ENCODE results near the gene NDUFS4.

NDUFS4 gene

GRCh38 chr5:53571403-53571802 lies 11.0 kb downstream of the NDUFS4 start:
- TF ChIP-seq, protein P1, sequence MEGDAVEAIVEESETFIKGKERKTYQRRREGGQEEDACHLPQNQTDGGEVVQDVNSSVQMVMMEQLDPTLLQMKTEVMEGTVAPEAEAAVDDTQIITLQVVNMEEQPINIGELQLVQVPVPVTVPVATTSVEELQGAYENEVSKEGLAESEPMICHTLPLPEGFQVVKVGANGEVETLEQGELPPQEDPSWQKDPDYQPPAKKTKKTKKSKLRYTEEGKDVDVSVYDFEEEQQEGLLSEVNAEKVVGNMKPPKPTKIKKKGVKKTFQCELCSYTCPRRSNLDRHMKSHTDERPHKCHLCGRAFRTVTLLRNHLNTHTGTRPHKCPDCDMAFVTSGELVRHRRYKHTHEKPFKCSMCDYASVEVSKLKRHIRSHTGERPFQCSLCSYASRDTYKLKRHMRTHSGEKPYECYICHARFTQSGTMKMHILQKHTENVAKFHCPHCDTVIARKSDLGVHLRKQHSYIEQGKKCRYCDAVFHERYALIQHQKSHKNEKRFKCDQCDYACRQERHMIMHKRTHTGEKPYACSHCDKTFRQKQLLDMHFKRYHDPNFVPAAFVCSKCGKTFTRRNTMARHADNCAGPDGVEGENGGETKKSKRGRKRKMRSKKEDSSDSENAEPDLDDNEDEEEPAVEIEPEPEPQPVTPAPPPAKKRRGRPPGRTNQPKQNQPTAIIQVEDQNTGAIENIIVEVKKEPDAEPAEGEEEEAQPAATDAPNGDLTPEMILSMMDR (IDR thresholded peaks at IDR 0.05; ENCODE audit: low read depth, low read length): no peak

DNA sequence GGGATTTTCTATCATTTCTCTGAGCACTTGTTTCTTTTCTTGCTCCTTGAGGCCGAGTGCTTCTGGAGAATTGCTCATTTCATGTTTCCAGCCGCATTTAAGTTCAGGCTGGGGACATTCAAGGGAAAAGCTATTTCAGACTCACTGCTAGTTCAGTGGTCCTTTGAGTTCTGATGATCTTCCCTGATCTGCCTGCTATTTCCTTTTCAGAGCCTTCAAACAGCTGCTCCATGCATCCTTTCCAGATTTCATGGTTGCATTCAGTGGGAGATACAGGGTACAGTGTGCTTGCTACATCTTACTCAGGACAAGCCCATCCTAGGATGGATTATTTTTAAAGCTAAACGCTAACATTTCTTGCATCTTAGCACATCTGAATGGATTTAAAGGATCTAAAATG lies 14.7 kb downstream of the NDUFS4 start:
- TF ChIP-seq, protein P1 (IDR thresholded peaks at IDR 0.05; ENCODE audit: low read depth, low read length): no peak
- H3K4me3 ChIP-seq (ENCODE audit: low read depth, low read length): no peak overlapping the region

More at GRCh38 chr5:53571403-53571802, 11.0 kb downstream of the NDUFS4 start:
- H3K4me3 ChIP-seq (ENCODE audit: low read depth, low read length): no peak overlapping the region

- no peak overlapping the region for H3K4me3 ChIP-seq (ENCODE audit: low read depth, low read length)
- TF ChIP-seq, protein P1 (IDR thresholded peaks at IDR 0.05; ENCODE audit: low read depth, low read length): no peak
Measured at GRCh38 chr5:53575831-53576230, 15.4 kb downstream of the NDUFS4 start.

GRCh38 chr5:53576674-53577073 lies 16.2 kb downstream of the NDUFS4 start:
- TF ChIP-seq, protein P1 (IDR thresholded peaks at IDR 0.05; ENCODE audit: low read depth, low read length): no peak
- H3K4me3 ChIP-seq (ENCODE audit: low read depth, low read length): no peak overlapping the region

DNA sequence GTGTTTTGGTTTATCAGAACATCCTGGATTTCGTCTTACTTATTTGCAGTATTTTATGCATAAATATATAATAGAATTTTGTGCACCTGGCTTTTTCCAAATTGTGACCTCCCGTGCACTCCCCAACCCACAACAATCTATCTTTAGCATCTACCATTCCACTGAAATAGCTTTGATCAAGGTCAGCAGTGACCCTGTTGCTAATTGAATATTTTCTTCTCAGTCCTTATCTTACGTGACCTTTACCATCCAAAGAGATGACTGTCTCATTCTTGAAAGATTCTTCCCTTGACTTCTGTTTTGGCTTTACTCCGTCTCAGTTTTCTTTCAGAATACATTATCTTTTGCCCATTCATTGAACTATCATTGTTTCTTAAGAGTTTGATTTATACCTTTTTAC lies 18.4 kb downstream of the NDUFS4 start:
- TF ChIP-seq, protein P1 (IDR thresholded peaks at IDR 0.05; ENCODE audit: low read depth, low read length): no peak
- no peak overlapping the region for H3K4me3 ChIP-seq (ENCODE audit: low read depth, low read length)

DNA sequence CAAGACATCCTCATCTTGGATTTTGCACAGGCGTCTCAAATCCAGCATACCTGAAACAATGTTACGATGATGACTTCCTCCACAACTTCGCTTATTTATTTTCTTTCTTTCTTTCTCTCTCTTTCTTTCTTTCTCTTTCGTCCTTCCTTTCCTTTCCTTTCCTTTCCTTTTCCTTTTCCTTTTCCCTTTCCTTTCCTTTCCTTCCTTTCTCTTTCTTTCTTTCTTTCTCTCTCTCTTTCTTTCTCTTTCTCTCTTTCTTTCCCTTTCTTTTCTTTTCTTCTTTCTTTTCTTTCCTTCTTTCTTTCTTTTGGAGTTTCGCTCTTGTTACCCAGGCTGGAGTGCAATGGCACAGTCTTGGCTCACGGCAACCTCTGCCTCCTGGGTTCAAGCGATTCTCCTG lies 20.1 kb downstream of the NDUFS4 start:
- H3K4me3 ChIP-seq (ENCODE audit: low read depth, low read length): no peak overlapping the region
- TF ChIP-seq, protein P1 (IDR thresholded peaks at IDR 0.05; ENCODE audit: low read depth, low read length): no peak

DNA sequence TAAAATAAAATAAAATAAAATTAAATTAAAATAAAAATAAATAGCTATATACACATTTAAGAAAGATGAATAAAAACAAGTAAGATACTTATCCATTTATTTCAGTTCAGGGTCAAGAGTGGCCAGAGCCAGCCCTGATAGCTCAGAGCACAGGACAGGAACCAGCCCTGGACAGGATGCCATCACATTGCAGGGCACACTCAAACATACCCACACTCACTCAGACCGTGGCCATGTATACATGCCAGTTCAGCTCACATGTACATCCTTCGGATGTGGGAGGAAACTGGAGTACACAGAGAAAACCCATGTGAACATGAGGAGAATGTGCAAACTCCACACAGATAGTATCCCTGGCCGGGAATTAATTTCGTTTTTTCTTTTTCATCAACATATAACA lies 21.8 kb downstream of the NDUFS4 start:
- TF ChIP-seq, protein P1 (IDR thresholded peaks at IDR 0.05; ENCODE audit: low read depth, low read length): no peak
- H3K4me3 ChIP-seq (ENCODE audit: low read depth, low read length): no peak overlapping the region

Data from WI38 (cell line).